IMR-90 (cell line): ENCODE results near the gene CACNA1D. TPM values are rescaled to one million over a fixed set of nuclear protein-coding genes. Genes with fewer than 3 reads are reported as not detected.
A peak's percentile ranks its signal among the peaks of the same experiment; 100 is the strongest.

Source experiments
- ATAC-seq: fragments of 200-7000 bp; cut with Tn5 transposase; 2 replicates; pipeline ENCODE4 v1.9.1; 2020; ENCODE audit warnings: low read depth, mild to moderate bottlenecking, moderate library complexity
- Bru-seq: library from RNA; stranded (reverse); fragments of 400-500 nt; gene quantifications from one replicate; lab custom pipeline; 2021; lab: Mats Ljungman, UMichigan
- BruChase-seq, 2 experiments: library from RNA; stranded (reverse); fragments of 400-500 nt; gene quantifications; one replicate each; lab custom pipeline; 2021; lab: Mats Ljungman, UMichigan
- BruUV-seq: library from RNA; stranded (reverse); fragments of 400-500 nt; replicated peaks from 2 replicates; lab custom pipeline; 2021; lab: Mats Ljungman, UMichigan
- CTCF ChIA-PET: fragments of 300-600 bp; formaldehyde crosslinking; extraction: SDS; loops from one replicate; lab custom pipeline; 2021; ENCODE audit warnings: antibody characterized with exemption; lab: Yijun Ruan, JAX
- POLR2A ChIA-PET: fragments of 300-600 bp; sonication (Branson Sonifier 250); formaldehyde crosslinking; loops from one replicate; lab custom pipeline; 2022; ENCODE audit warnings: antibody characterized with exemption; ENCODE audit not compliant: unreplicated experiment; lab: Charles Lee
- DNase-seq: peaks from one replicate; pipeline ENCODE4 v3.0.0; 2013
- H2AFZ ChIP-seq: replicated peaks from 2 replicates; pipeline ENCODE3; 2013; ENCODE audit warnings: low read length, mild to moderate bottlenecking; ENCODE audit not compliant: poor library complexity
- H2AK5ac ChIP-seq: 2 replicates; pipeline ENCODE4 v1.6.1; 2013; ENCODE audit warnings: low read depth, low read length, inconsistent platforms
- H2AK9ac ChIP-seq: replicated peaks from 2 replicates; pipeline ENCODE3; 2013; ENCODE audit warnings: mild to moderate bottlenecking, low read depth, low read length, moderate library complexity; ENCODE audit not compliant: poor library complexity
- H2BK120ac ChIP-seq: 2 replicates; pipeline ENCODE4 v1.6.1; 2013; ENCODE audit warnings: low read depth, low read length, inconsistent platforms
- H2BK15ac ChIP-seq: 3 replicates; pipeline ENCODE4 v1.6.1; 2013; ENCODE audit warnings: low read depth, low read length, inconsistent platforms
- H2BK20ac ChIP-seq: 2 replicates; pipeline ENCODE4 v1.6.1; 2013; ENCODE audit warnings: low read depth, mild to moderate bottlenecking, inconsistent platforms, low read length, moderate library complexity
- H2BK5ac ChIP-seq: 2 replicates; pipeline ENCODE4 v1.6.1; 2013; ENCODE audit warnings: mild to moderate bottlenecking, low read depth, low read length, inconsistent platforms; ENCODE audit not compliant: poor library complexity, severe bottlenecking
- H3K14ac ChIP-seq: replicated peaks from 2 replicates; pipeline ENCODE4 v1.6.1; 2013; ENCODE audit warnings: low read depth, low read length, inconsistent platforms
- H3K18ac ChIP-seq: 2 replicates; pipeline ENCODE4 v1.6.1; 2013; ENCODE audit warnings: low read depth, low read length, control low read depth
- H3K23ac ChIP-seq: 2 replicates; pipeline ENCODE4 v1.6.1; 2013; ENCODE audit warnings: low read depth, low read length, inconsistent platforms
- H3K27ac ChIP-seq: 2 replicates; pipeline ENCODE4 v1.5.1; 2013; ENCODE audit warnings: mild to moderate bottlenecking, control low read depth, low read length; ENCODE audit not compliant: insufficient read depth
- H3K27me3 ChIP-seq: 2 replicates; pipeline ENCODE4 v1.6.1; 2013; ENCODE audit warnings: low read length; ENCODE audit not compliant: control insufficient read depth, insufficient read depth
- H3K36me3 ChIP-seq: 2 replicates; pipeline ENCODE4 v1.6.1; 2013; ENCODE audit warnings: low read length, mixed read lengths; ENCODE audit not compliant: control insufficient read depth, insufficient read depth
- H3K4ac ChIP-seq: 2 replicates; pipeline ENCODE4 v1.6.1; 2013; ENCODE audit warnings: low read depth, low read length, inconsistent platforms
- H3K4me1 ChIP-seq: 2 replicates; pipeline ENCODE4 v1.6.1; 2013; ENCODE audit warnings: low read length, mixed read lengths; ENCODE audit not compliant: control insufficient read depth, insufficient read depth
- H3K4me2 ChIP-seq: 2 replicates; pipeline ENCODE4 v1.6.1; 2013; ENCODE audit warnings: low read depth, mild to moderate bottlenecking, control low read depth, low read length, moderate library complexity
- H3K4me3 ChIP-seq: 2 replicates; pipeline ENCODE4 v1.5.1; 2013; ENCODE audit warnings: low read depth, mild to moderate bottlenecking, control low read depth, low read length, moderate library complexity; ENCODE audit not compliant: insufficient read depth
- H3K56ac ChIP-seq: 2 replicates; pipeline ENCODE4 v1.6.1; 2013; ENCODE audit warnings: low read length, inconsistent platforms; ENCODE audit not compliant: insufficient read depth; ENCODE audit errors: extremely low read depth
- H3K79me1 ChIP-seq, 2 experiments: 2 replicates each; pipeline ENCODE4 v1.6.1; 2013; ENCODE audit warnings: low read length in 2 of 2, inconsistent platforms in 1 of 2, low read depth in 1 of 2
- H3K9ac ChIP-seq: 2 replicates; pipeline ENCODE4 v1.6.1; 2013; ENCODE audit warnings: low read depth, low read length, control low read depth
- H3K9me1 ChIP-seq: 2 replicates; pipeline ENCODE4 v1.6.1; 2013; ENCODE audit warnings: low read length, inconsistent platforms; ENCODE audit not compliant: insufficient read depth
- H3K9me3 ChIP-seq: 2 replicates; pipeline ENCODE4 v1.6.1; 2013; ENCODE audit warnings: low read length; ENCODE audit not compliant: control insufficient read depth, insufficient read depth
- H4K20me1 ChIP-seq: 2 replicates; pipeline ENCODE4 v1.6.1; 2013; ENCODE audit warnings: low read length, inconsistent platforms; ENCODE audit not compliant: insufficient read depth
- H4K5ac ChIP-seq: 2 replicates; pipeline ENCODE4 v1.6.1; 2013; ENCODE audit warnings: mild to moderate bottlenecking, low read depth, low read length, control low read depth
- H4K8ac ChIP-seq, 2 experiments: 2 replicates each; pipeline ENCODE4 v1.6.1; 2013; ENCODE audit warnings: low read depth in 2 of 2, low read length in 2 of 2, control low read depth in 1 of 2, inconsistent platforms in 1 of 2
- H4K91ac ChIP-seq: 2 replicates; pipeline ENCODE4 v1.6.1; 2013; ENCODE audit warnings: low read depth, low read length, inconsistent platforms; ENCODE audit not compliant: insufficient read depth
- CHD1 ChIP-seq: IDR thresholded peaks from 2 replicates; pipeline ENCODE4 v1.6.1; 2012; ENCODE audit warnings: low read depth, low read length, improper control_type of control experiment
- CTCF ChIP-seq: conservative IDR thresholded peaks from 2 replicates; pipeline ENCODE4 v1.5.1; 2012; ENCODE audit warnings: mild to moderate bottlenecking, low read depth, low read length, improper control_type of control experiment
- FOS ChIP-seq: fragments of 150-350 bp; IDR thresholded peaks from 2 replicates; pipeline ENCODE4 v1.6.1; 2016; ENCODE audit warnings: low read depth, low read length
- MXI1 ChIP-seq: IDR thresholded peaks from 2 replicates; pipeline ENCODE4 v1.6.1; 2012; ENCODE audit warnings: low read depth, mild to moderate bottlenecking, low read length, moderate library complexity, borderline replicate concordance
- NFE2L2 ChIP-seq: fragments of 150-350 bp; IDR thresholded peaks from 2 replicates; pipeline ENCODE4 v1.6.1; 2016; ENCODE audit warnings: low read depth, mild to moderate bottlenecking, low read length
- POLR2A ChIP-seq: IDR thresholded peaks from 2 replicates; pipeline ENCODE4 v1.6.1; 2012; ENCODE audit warnings: mild to moderate bottlenecking, low read depth, low read length
- RAD21 ChIP-seq: IDR thresholded peaks from 2 replicates; pipeline ENCODE4 v1.6.1; 2012; ENCODE audit warnings: low read length, improper control_type of control experiment
- RFX5 ChIP-seq: IDR thresholded peaks from 2 replicates; pipeline ENCODE4 v1.8.0; 2012; ENCODE audit warnings: low read depth, mild to moderate bottlenecking, low read length, moderate library complexity
- SMC3 ChIP-seq: fragments of 150-350 bp; IDR thresholded peaks from 2 replicates; pipeline ENCODE4 v1.6.1; 2016; ENCODE audit warnings: low read depth, mild to moderate bottlenecking, antibody characterized with exemption, low read length, moderate library complexity
- WGBS, 2 experiments: methylation state at CpG; one replicate each; pipeline versions ENCODE4 v1.1.5 to v1.1.7; 2013; ENCODE audit warnings: missing lambda C conversion rate in 2 of 2; ENCODE audit not compliant: insufficient read length in 1 of 2; ENCODE audit errors: extremely low coverage in 2 of 2; 5-methylcytosine and 5-hydroxymethylcytosine counted together
- dilution Hi-C: fragments of 300-500 bp; cut with HindIII; formaldehyde crosslinking; loops from one replicate; pipeline ENCODE4 v1.14.3; 2018; ENCODE audit warnings: low sequenced_read_pairs; ENCODE audit not compliant: unreplicated experiment
- in situ Hi-C: fragments of 300-500 bp; cut with MboI; formaldehyde crosslinking; loops from 3 replicates; pipeline ENCODE4 v1.14.3; 2019; ENCODE audit warnings: low sequenced_read_pairs, inconsistent platforms, mixed read lengths
- intact Hi-C: fragments of 100-400 bp; cut with micrococcal nuclease; formaldehyde crosslinking; loops from 2 replicates; pipeline ENCODE4 v1.10.0; 2022
- long read RNA-seq: library from polyadenylated mRNA; unstranded; transcript quantifications from one replicate; pipeline ENCODE4 v2.0.0, GENCODE V29; 2021; ENCODE audit not compliant: unreplicated experiment
- polyA plus RNA-seq, 3 experiments: library from polyadenylated mRNA; depleted of rRNA; stranded (reverse); fragments of >200 nt; gene quantifications; 2 replicates each; pipeline ENCODE4 v1.2.3, GENCODE V29; 2012; ENCODE audit warnings: low replicate concordance in 1 of 3
- total RNA-seq: library from RNA; depleted of rRNA; stranded (reverse); fragments of >200 nt; gene quantifications from 2 replicates; pipeline ENCODE4 v1.2.3, GENCODE V29; 2012; rRNA removed
- TF ChIP-seq, protein P1 (sequence below): fragments of 150-350 bp; IDR thresholded peaks from 2 replicates; pipeline ENCODE4 v1.6.1; 2016; ENCODE audit warnings: low read depth, mild to moderate bottlenecking, low read length, moderate library complexity, borderline replicate concordance

The CACNA1D gene
- total RNA-seq (under 0.01 TPM in 1 of 2 replicates, not detected in the other), polyA plus RNA-seq (2012; rRNA removed) (0.07 TPM in 2 replicates), Bru-seq, nascent RNA (percentile 10 among the genes with signal in this experiment), BruChase-seq, experiment 1, labeled RNA remaining after a 6-hour chase (percentile 13 among the genes with signal in this experiment), BruChase-seq, experiment 2, labeled RNA remaining after a 2-hour chase (percentile 10 among the genes with signal in this experiment)
- not detected in 2 replicates for polyA plus RNA-seq (2012; cell fraction: cytosol; rRNA removed)
- 0.01 and 0.09 TPM in 2 replicates for polyA plus RNA-seq (2012; cell fraction: nucleus; rRNA removed; ENCODE audit: low replicate concordance)
- long read RNA-seq: 0 reads

GRCh38 chr3:53493963-53494791 is at the start of gene CACNA1D:
CACNA1D (plus strand) TSS chr3:53494611; CDS start chr3:53495167, 556 bp downstream.
- Histone ChIP-seq H4K8ac (no peak within 1 kb of the TSS), H2AK9ac (peak within 1 kb of the TSS; percentile 70), H3K4me2 (peak within 1 kb of the TSS; percentile 50; the same call in 1 of the 2 replicates), H3K4me1 (no peaks in the 10 kb centered on the region), H3K27ac (no peak within 1 kb of the TSS), H3K4ac (no peak within 1 kb of the TSS), H3K9ac (no peak within 1 kb of the TSS), H3K36me3 (no peaks in the 10 kb centered on the region), H2BK15ac (no peak within 1 kb of the TSS), H2BK20ac (no peak within 1 kb of the TSS), H3K23ac (no peak within 1 kb of the TSS), H3K9me1 (no peaks in the 10 kb centered on the region), H4K5ac (no peak within 1 kb of the TSS), H2BK5ac (no peak within 1 kb of the TSS), H3K18ac (no peak within 1 kb of the TSS), H2AK5ac (no peak within 1 kb of the TSS), H4K91ac (no peak within 1 kb of the TSS), H3K27me3 (peaks cover 51% of the 10 kb centered on the region), H2AFZ (peak within 1 kb of the TSS; percentile 65), H3K79me1 (no peaks in the 10 kb centered on the region), H3K56ac (no peak within 1 kb of the TSS), H3K9me3 (no peaks in the 10 kb centered on the region), H3K14ac (no peak within 1 kb of the TSS), H4K20me1 (no peaks in the 10 kb centered on the region), H3K4me3 (peak within 1 kb of the TSS; percentile 15; the same call in 1 of the 2 replicates), H2BK120ac (no peak within 1 kb of the TSS)
- ChIA-PET CTCF (no interaction called here), POLR2A (no interaction called here)
- no peak for DNase-seq
- intact Hi-C loops (loop anchor here (10.0 kb wide), 1 partner anchor 179 kb away; no protein-coding TSS in a partner anchor), dilution Hi-C loops (no loop called here), in situ Hi-C loops (no loop called here)
- TF ChIP-seq CTCF (no peak), RFX5 (no peak), RAD21 (no peak), SMC3 (no peak), MXI1 (no peak), POLR2A (no peak), FOS (no peak), CHD1 (no peak), NFE2L2 (no peak)
- TF ChIP-seq, protein P1, sequence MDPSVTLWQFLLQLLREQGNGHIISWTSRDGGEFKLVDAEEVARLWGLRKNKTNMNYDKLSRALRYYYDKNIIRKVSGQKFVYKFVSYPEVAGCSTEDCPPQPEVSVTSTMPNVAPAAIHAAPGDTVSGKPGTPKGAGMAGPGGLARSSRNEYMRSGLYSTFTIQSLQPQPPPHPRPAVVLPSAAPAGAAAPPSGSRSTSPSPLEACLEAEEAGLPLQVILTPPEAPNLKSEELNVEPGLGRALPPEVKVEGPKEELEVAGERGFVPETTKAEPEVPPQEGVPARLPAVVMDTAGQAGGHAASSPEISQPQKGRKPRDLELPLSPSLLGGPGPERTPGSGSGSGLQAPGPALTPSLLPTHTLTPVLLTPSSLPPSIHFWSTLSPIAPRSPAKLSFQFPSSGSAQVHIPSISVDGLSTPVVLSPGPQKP: no peak
- WGBS, 2 experiments: 5% methylated on average over 40 of the region's 122 CpGs; no CpG with 5 or more reads in 1 of the 2 experiments
- BruUV-seq: no TSS peak
- peak; percentile 71 for ATAC-seq
